BLaER1 (cell line): ENCODE results near the gene BMPR1B.

Source experiments
- H3K27ac ChIP-seq: shearing (Covaris generic); formaldehyde crosslinking; 2 replicates; pipeline ENCODE4 v1.8.1; 2022
- H3K27me3 ChIP-seq: shearing (Covaris generic); formaldehyde crosslinking; 2 replicates; pipeline ENCODE4 v1.8.1; 2022
- H3K36me3 ChIP-seq: shearing (Covaris generic); formaldehyde crosslinking; 2 replicates; pipeline ENCODE4 v1.8.1; 2022
- H3K4me1 ChIP-seq: shearing (Covaris generic); formaldehyde crosslinking; 2 replicates; pipeline ENCODE4 v1.8.1; 2022
- H3K4me2 ChIP-seq: shearing (Covaris generic); formaldehyde crosslinking; 2 replicates; pipeline ENCODE4 v1.8.1; 2022
- H3K4me3 ChIP-seq: shearing (Covaris generic); formaldehyde crosslinking; 2 replicates; pipeline ENCODE4 v1.8.1; 2022
- H3K9ac ChIP-seq: shearing (Covaris generic); formaldehyde crosslinking; 2 replicates; pipeline ENCODE4 v1.8.1; 2022
- H3K9me3 ChIP-seq: shearing (Covaris generic); formaldehyde crosslinking; 2 replicates; pipeline ENCODE4 v1.8.1; 2022
- H4K20me1 ChIP-seq: shearing (Covaris generic); formaldehyde crosslinking; 2 replicates; pipeline ENCODE4 v1.8.1; 2022
- Cebpa-rat ChIP-seq: shearing (Covaris generic); IDR thresholded peaks from 2 replicates; pipeline ENCODE4 v1.8.1; 2022

Gene BMPR1B

DNA sequence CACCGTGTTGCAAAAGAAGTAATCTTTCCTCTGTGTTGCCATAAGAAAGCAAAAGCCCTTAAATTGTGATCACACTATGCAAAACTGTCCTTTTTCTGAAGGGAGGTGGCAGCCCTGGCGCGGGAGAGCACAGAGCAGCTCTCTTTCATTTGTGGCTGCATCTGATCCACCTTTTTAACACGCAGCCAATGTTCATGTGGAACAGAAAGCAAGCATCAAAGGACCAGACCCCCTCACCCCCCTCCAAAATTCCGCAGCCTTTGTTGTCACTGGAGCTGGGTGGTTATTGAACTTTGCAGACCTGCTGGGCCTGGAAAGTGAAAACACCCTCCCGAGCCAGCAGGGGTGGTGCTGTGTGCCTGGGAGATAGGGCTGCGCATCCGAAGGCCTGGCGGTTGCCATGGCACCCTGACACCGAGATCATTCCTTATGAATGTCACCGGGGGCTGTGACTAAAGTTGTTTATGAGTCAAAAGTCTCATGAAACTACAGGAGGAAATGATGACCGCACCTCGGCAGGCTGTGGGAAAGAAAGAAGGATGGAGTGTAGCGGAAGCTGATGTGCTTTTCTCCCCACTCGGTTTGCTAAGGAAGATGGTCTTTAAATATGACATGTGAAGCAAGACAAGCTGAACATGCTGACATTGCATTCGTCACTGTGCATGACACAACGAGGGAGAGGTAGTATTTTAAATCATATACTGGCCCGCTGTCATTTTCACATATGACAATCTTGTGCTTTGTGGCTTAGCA is 423.7 kb downstream of the BMPR1B start:
- Histone ChIP-seq H3K4me3 (no peak overlapping the region), H3K4me1 (no peaks in the 10 kb centered on the region), H3K4me2 (no peak overlapping the region), H3K27me3 (no peaks in the 10 kb centered on the region), H3K9ac (no peak overlapping the region), H3K9me3 (no peaks in the 10 kb centered on the region), H4K20me1 (no peaks in the 10 kb centered on the region), H3K27ac (no peak overlapping the region), H3K36me3 (no peaks in the 10 kb centered on the region)
- no peak for TF ChIP-seq Cebpa-rat

GRCh38 chr4:95181996-95182306 is 424.2 kb downstream of the BMPR1B start:
- no peak overlapping the region for H3K9ac ChIP-seq
- H3K9me3 ChIP-seq, result no peaks in the 10 kb centered on the region
- H3K4me3 ChIP-seq, result no peak overlapping the region
- no peak for TF ChIP-seq Cebpa-rat
- H4K20me1 ChIP-seq, result no peaks in the 10 kb centered on the region
- no peak overlapping the region for H3K4me2 ChIP-seq
- no peaks in the 10 kb centered on the region for H3K27me3 ChIP-seq
- H3K4me1 ChIP-seq, result no peaks in the 10 kb centered on the region
- H3K27ac ChIP-seq, result no peak overlapping the region
- H3K36me3 ChIP-seq, result no peaks in the 10 kb centered on the region

DNA sequence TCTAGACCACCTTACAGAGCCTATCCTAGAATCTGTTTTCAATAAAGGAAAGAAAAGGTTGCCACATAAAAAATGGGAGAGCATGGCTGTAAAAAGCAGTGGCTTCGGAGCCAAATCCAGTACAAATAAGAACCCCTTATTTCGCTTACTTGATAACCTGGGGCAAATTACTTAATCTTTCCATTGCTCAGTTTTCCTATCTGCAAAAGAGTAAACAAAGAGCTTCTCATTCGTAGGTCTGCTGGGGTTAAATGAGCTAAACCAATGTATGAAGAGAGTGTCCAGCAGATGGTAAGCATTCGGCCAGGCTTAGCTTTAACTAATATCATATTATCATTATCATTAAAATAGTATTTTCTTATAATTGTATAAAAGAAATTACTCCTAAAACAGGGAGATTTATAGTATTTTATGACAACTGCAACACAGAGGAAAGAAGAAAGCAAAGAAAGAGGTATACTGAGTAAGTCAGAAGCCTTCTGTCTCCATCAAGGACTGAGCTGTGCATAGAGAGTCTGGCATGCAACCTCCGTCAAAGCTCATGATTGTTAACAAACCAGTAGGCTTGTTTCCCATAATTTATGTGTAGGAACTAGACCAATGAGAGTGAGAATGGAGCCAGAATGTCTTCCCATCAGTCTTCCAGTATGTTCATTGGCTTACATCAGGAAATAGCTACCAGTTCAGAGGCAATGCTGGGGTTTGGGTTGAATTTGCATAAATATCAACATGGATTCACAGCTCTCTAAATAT is 426.1 kb downstream of the BMPR1B start:
- no peaks in the 10 kb centered on the region for H4K20me1 ChIP-seq
- no peaks in the 10 kb centered on the region for H3K27me3 ChIP-seq
- H3K4me1 ChIP-seq, result no peaks in the 10 kb centered on the region
- TF ChIP-seq Cebpa-rat, result no peak
- no peaks in the 10 kb centered on the region for H3K36me3 ChIP-seq
- H3K9me3 ChIP-seq, result no peaks in the 10 kb centered on the region
- H3K9ac ChIP-seq, result no peak overlapping the region
- H3K4me2 ChIP-seq, result no peak overlapping the region
- H3K4me3 ChIP-seq, result no peak overlapping the region
- H3K27ac ChIP-seq, result no peak overlapping the region

- TF ChIP-seq Cebpa-rat, result no peak
- Histone ChIP-seq H3K4me3 (no peak overlapping the region), H3K4me1 (no peaks in the 10 kb centered on the region), H3K36me3 (no peaks in the 10 kb centered on the region), H3K9me3 (no peaks in the 10 kb centered on the region), H3K4me2 (no peak overlapping the region), H3K9ac (no peak overlapping the region), H3K27ac (no peak overlapping the region), H3K27me3 (no peaks in the 10 kb centered on the region), H4K20me1 (no peaks in the 10 kb centered on the region)
Observed at GRCh38 chr4:95186666-95187065, 428.9 kb downstream of the BMPR1B start.

GRCh38 chr4:95188701-95189370 is 431.1 kb downstream of the BMPR1B start:
- no peak for TF ChIP-seq Cebpa-rat
- Histone ChIP-seq H3K27ac (no peak overlapping the region), H3K4me3 (no peak overlapping the region), H3K36me3 (no peaks in the 10 kb centered on the region), H3K27me3 (no peaks in the 10 kb centered on the region), H3K4me1 (no peaks in the 10 kb centered on the region), H3K9ac (no peak overlapping the region), H4K20me1 (no peaks in the 10 kb centered on the region), H3K9me3 (no peaks in the 10 kb centered on the region), H3K4me2 (no peak overlapping the region)

DNA sequence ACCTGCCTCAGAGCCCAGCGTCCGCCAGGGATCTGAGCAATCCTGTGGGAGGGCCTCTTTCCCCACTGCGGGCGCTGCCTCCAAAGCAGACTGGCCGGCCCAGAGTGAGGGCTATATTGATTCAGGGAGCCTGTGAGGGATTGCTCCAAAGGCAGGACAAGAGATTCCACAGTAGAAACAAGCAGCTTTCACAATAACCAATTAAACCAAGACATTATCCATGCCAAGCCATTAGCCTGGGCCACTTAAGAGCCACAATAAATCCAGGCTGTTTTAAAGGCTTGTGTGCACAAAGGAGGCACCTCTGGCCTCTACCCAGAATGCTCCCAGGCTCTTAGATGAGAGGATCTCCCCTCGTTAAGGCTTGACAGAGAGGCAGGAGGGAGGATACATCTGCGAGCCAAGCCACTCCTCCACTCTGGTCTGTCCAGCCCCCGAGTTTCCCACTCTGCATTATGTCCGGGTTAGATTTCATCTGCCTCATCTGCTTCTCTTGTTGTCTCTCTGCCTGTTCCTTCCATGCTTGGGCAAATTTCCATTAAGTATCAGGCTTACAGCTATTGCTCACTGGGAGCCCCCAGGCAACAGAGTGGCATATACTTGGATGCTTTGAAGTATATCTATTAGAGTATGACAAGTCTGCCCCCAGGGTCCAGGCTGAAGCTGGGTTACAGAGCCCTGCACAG is 433.1 kb downstream of the BMPR1B start:
- no peak overlapping the region for H3K27ac ChIP-seq
- H4K20me1 ChIP-seq, result no peaks in the 10 kb centered on the region
- no peaks in the 10 kb centered on the region for H3K9me3 ChIP-seq
- no peaks in the 10 kb centered on the region for H3K36me3 ChIP-seq
- H3K27me3 ChIP-seq, result no peaks in the 10 kb centered on the region
- H3K4me1 ChIP-seq, result no peaks in the 10 kb centered on the region
- TF ChIP-seq Cebpa-rat, result no peak
- no peak overlapping the region for H3K4me3 ChIP-seq
- H3K4me2 ChIP-seq, result no peak overlapping the region
- no peak overlapping the region for H3K9ac ChIP-seq

DNA sequence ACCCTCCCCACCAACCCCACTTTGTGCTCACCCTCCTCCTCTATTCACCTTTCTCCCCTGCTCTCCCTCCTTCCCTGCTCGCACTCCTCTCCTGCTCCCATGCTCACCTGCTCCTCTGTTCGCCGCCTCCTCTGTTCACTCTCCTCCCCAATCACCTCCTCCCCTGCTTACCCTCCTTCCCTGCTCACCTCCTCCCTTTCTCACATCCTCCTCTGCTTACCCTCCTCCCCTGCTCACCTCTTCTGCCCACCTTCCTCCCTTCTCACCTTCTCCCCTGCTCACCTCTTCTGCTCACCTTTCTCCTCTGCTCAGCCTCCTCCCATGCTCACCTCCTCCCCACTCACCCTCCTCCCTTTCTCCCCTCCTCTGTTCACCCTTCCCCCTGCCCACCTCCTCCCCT is 433.8 kb downstream of the BMPR1B start:
- Histone ChIP-seq H4K20me1 (no peaks in the 10 kb centered on the region), H3K9me3 (no peaks in the 10 kb centered on the region), H3K4me3 (no peak overlapping the region), H3K36me3 (no peaks in the 10 kb centered on the region), H3K4me2 (no peak overlapping the region), H3K27ac (no peak overlapping the region), H3K9ac (no peak overlapping the region), H3K27me3 (no peaks in the 10 kb centered on the region), H3K4me1 (no peaks in the 10 kb centered on the region)
- no peak for TF ChIP-seq Cebpa-rat

- Histone ChIP-seq H3K4me1 (no peaks in the 10 kb centered on the region), H3K9ac (no peak overlapping the region), H4K20me1 (no peaks in the 10 kb centered on the region), H3K27me3 (no peaks in the 10 kb centered on the region), H3K4me2 (no peak overlapping the region), H3K9me3 (no peaks in the 10 kb centered on the region), H3K36me3 (no peaks in the 10 kb centered on the region), H3K4me3 (no peak overlapping the region), H3K27ac (no peak overlapping the region)
- no peak for TF ChIP-seq Cebpa-rat
Observed at GRCh38 chr4:95193391-95194224, 435.9 kb downstream of the BMPR1B start.

- H3K36me3 ChIP-seq, result no peaks in the 10 kb centered on the region
- H3K27ac ChIP-seq, result no peak overlapping the region
- no peaks in the 10 kb centered on the region for H4K20me1 ChIP-seq
- no peak overlapping the region for H3K9ac ChIP-seq
- H3K9me3 ChIP-seq, result no peaks in the 10 kb centered on the region
- no peak for TF ChIP-seq Cebpa-rat
- H3K4me1 ChIP-seq, result no peaks in the 10 kb centered on the region
- no peaks in the 10 kb centered on the region for H3K27me3 ChIP-seq
- no peak overlapping the region for H3K4me2 ChIP-seq
- no peak overlapping the region for H3K4me3 ChIP-seq
Observed at GRCh38 chr4:95197353-95197752, 439.6 kb downstream of the BMPR1B start.
